Measurements from ENCODE around the gene TMPRSS4. TPM values are rescaled to one million over a fixed set of nuclear protein-coding genes. Genes with fewer than 3 reads are reported as not detected.

The TMPRSS4 gene
- total RNA-seq, 1 donor from 2014 or later = not detected

- no peaks in the 10 kb centered on the region for H3K9me3 ChIP-seq
- H3K27me3 ChIP-seq = no peaks in the 10 kb centered on the region
- no peaks in the 10 kb centered on the region for H3K36me3 ChIP-seq
- TF ChIP-seq CTCF (IDR thresholded peaks at IDR 0.05) = no peak
- H3K4me3 ChIP-seq = no peak overlapping the region
- DNase-seq (ENCODE audit: low spot score in 2 of 2) = no peak
- no peak overlapping the region for H3K27ac ChIP-seq
- H3K4me1 ChIP-seq = no peaks in the 10 kb centered on the region
- intact Hi-C loops (cut with DNase I) = no loop called here
These were observed 59.9 kb downstream of the TMPRSS4 start for GRCh38 chr11:118136801-118137200.

- H3K27me3 ChIP-seq = no peaks in the 10 kb centered on the region
- no peak for TF ChIP-seq CTCF (IDR thresholded peaks at IDR 0.05)
These were observed 62.1 kb downstream of the TMPRSS4 start for GRCh38 chr11:118138839-118139420.

GRCh38 chr11:118139578-118139977, 62.7 kb downstream of the TMPRSS4 start:
- no peak overlapping the region for H3K4me3 ChIP-seq
- no peak overlapping the region for H3K27ac ChIP-seq
- intact Hi-C loops (cut with DNase I) = no loop called here
- DNase-seq (ENCODE audit: low spot score in 2 of 2) = no peak
- no peaks in the 10 kb centered on the region for H3K36me3 ChIP-seq
- no peak for TF ChIP-seq CTCF (IDR thresholded peaks at IDR 0.05)
- H3K9me3 ChIP-seq = no peaks in the 10 kb centered on the region
- no peaks in the 10 kb centered on the region for H3K4me1 ChIP-seq
- no peaks in the 10 kb centered on the region for H3K27me3 ChIP-seq

More at GRCh38 chr11:118138839-118139420, 62.1 kb downstream of the TMPRSS4 start:
- Histone ChIP-seq H3K27ac (no peak overlapping the region), H3K4me3 (no peak overlapping the region), H3K4me1 (no peaks in the 10 kb centered on the region), H3K9me3 (no peaks in the 10 kb centered on the region), H3K36me3 (no peaks in the 10 kb centered on the region)
- no peak for DNase-seq (ENCODE audit: low spot score in 2 of 2)
- intact Hi-C loops (cut with DNase I) = no loop called here

GRCh38 chr11:118142081-118142480, 65.2 kb downstream of the TMPRSS4 start:
- intact Hi-C loops (cut with DNase I) = loop anchor here (10.0 kb wide), 1 partner anchor 343 kb away; no protein-coding TSS in a partner anchor
- no peak for DNase-seq (ENCODE audit: low spot score in 2 of 2)
- no peak for TF ChIP-seq CTCF (IDR thresholded peaks at IDR 0.05)

GRCh38 chr11:118142809-118143208, 65.9 kb downstream of the TMPRSS4 start:
- H3K27ac ChIP-seq = no peak overlapping the region
- peaks cover 0 to 14% of the 10 kb centered on the region in 2 donors for H3K4me1 ChIP-seq
- intact Hi-C loops (cut with DNase I) = loop anchor here (10.0 kb wide), 1 partner anchor 342 kb away; no protein-coding TSS in a partner anchor
- H3K9me3 ChIP-seq = no peaks in the 10 kb centered on the region
- H3K36me3 ChIP-seq = no peaks in the 10 kb centered on the region
- no peaks in the 10 kb centered on the region for H3K27me3 ChIP-seq
- no peak for DNase-seq (ENCODE audit: low spot score in 2 of 2)
- H3K4me3 ChIP-seq = no peak overlapping the region
- no peak for TF ChIP-seq CTCF (IDR thresholded peaks at IDR 0.05)

More at GRCh38 chr11:118142081-118142480, 65.2 kb downstream of the TMPRSS4 start:
- Histone ChIP-seq H3K27ac (no peak overlapping the region), H3K4me3 (no peak overlapping the region), H3K27me3 (no peaks in the 10 kb centered on the region), H3K36me3 (no peaks in the 10 kb centered on the region), H3K9me3 (no peaks in the 10 kb centered on the region), H3K4me1 (peaks cover 0 to 14% of the 10 kb centered on the region in 2 donors)

Data from ascending aorta (tissue), 2 donors.